GM20431 (cell line): Measurements from ENCODE around the gene TNS4.

Source experiments
- in situ Hi-C: fragments of 300-500 bp; cut with MseI, MboI; formaldehyde crosslinking; loops from one replicate; pipeline ENCODE4 v1.15.0; 2020; ENCODE audit warnings: low sequenced_read_pairs; ENCODE audit not compliant: unreplicated experiment

Gene TNS4

DNA sequence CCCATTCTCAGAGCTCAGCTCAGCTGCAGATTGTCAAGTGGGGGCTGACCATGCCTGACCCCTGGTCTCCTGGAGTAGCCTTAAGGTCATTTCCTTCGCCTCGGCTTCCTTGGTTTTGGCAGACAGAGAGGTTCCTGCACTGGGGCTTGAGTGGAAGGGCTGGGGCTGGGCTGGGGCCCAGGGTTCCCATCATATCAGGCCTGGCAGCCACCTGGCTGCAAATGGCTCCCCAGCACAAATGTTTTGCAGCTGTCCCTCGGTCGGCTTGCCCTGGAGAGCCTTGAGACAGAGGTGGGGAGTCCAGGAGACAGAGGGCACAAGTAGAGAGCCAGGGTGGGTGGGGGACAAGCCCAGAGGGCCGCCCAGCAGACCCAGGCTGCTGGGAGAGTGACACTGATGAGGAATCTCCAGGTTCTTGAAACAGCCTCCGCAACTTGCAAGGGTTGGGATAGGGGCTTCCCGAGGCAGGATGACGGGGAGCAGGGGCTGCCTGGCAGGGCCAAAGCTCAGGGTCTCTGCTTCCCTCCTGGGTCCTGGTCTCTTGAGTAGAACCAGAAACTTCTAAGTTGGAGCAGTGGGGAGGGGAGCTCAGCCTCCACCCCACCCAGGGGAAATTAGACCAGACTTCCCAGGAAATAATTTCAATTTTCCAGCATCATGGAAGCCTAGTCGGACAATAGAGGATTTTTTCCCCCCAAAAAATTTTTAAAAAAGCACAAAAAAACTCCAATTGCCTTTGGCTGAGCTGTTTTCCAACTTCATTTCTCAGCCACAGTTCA, 38.9 kb downstream of the TNS4 start:
- in situ Hi-C loops: no loop called here

- in situ Hi-C loops: no loop called here
These were observed 39.6 kb downstream of the TNS4 start for GRCh38 chr17:40461732-40462342.

DNA sequence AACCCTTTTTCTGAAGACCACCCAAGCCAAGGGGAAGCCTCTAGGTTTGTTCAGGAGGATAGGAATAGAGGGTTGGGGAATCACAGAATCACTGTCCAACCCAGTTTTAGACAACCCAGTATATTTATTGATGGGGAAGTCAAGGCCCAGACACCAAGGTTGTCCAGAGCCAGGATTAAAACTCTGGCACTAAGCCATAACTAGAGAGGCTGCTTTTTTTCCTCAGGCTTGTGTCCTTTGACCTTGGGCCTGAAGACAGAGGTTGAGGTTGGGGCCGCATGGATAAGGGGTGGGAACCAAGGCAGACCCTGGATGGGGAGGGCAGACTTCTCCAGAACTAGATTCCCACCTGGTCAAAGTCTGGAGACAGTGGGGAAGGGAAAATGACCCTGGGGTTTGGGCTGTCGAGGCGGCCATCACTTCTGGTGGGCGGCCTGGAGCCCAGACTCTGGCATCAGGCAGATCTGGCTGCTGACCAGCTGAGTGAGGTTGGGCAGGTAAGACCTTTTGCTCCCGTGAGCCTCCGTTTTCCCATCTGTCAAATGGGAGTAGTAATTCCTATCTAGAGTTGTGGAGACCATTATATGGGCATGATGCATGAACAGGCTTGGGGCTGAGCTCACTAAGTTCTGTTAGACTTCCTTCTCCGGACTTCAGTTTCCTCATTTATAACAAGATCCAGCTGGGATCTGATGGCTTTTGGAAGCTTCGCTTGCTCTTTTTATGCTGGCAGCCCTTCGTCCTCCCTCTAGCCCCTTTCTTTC, 40.3 kb downstream of the TNS4 start:
- in situ Hi-C loops: no loop called here

DNA sequence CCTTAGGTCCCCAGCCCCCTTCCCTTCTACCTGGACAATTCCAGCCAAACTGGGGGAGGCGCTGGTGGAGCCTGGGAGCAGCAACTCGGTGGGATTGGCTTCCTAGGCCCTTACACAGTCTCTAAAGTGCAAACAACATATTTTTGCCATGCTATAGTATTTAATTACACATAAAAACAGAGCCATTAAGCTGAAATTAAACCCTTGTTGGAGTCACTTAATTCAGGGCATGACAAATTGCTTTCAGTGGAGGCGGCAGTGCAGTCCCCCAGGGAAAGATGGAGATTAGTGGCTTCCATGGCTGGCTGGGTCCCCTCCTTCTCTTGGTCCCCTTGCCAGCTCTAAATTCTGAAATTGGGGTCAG, 40.8 kb downstream of the TNS4 start:
- in situ Hi-C loops: no loop called here

- in situ Hi-C loops: no loop called here
These were observed 41.5 kb downstream of the TNS4 start for GRCh38 chr17:40459636-40460603.

DNA sequence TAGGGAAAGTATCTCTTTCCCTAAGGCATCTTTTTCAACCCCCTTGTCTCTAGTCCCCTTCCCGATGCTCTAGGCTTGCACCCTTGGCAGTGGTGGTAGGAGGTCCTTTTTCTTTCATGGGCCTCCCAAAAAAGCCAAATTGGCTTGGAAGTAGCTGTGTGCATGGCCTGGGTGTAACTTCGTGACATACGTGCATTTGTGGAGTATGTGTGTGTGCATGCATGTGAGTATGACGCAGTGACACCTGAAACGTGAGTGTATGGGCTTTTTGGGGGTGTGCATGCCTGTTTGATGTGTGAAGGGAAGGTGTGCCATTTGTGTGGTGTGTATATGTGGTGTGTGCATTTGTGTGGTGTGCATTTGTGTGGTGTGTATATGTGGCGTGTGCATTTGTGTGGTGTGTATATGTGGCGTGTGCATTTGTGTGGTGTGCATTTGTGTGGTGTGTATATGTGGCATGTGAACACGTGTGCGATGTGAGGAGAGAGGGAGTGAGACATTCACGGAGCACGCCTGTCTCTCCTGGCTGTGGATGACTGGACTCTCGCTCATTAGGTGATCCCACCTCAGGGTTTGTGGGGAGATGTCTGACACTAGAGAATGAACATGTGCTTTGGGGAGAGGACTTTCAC, 42.5 kb downstream of the TNS4 start:
- in situ Hi-C loops: no loop called here

DNA sequence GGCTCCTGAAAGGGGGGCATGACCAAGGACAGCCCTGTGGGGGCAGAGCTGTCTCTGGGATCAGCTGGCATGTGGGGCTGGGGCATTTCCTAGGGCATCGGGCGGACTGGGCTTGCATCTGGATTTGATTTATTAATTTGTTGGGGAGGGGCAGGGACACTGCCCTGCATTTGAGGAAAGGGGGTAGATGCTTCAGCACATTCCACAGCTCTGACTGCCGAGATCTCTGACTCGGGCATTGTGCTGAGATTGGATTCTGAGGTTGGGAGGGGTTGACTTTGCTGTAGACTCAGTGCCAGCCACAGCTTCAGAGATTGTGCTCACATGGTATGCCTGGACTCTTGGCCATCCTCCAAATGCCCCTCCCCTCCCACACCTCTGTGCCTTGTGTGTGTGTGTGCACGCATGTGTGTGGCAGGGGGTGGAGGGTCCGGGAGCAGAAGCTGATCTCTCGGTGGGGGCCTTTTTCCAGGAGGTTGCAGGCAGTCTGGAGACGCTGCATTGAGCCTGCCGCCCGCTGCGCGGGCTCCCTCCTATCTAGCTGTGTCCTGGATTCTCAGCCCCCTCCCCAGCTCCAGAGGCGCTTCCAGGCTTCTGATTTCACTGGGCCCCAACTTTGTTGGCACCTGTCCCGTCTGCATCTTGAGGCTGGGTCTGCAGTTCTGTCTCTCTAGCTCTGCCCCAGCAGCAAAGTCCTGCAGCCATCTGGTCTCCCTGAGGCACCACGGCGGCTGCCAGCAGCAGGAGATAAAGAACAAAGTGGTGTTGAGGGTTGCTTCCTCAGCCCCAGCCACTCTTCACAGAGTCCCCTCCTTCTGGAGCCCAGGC, 43.2 kb downstream of the TNS4 start:
- in situ Hi-C loops: no loop called here

GRCh38 chr17:40457369-40457768, 44.1 kb downstream of the TNS4 start:
- in situ Hi-C loops: no loop called here

DNA sequence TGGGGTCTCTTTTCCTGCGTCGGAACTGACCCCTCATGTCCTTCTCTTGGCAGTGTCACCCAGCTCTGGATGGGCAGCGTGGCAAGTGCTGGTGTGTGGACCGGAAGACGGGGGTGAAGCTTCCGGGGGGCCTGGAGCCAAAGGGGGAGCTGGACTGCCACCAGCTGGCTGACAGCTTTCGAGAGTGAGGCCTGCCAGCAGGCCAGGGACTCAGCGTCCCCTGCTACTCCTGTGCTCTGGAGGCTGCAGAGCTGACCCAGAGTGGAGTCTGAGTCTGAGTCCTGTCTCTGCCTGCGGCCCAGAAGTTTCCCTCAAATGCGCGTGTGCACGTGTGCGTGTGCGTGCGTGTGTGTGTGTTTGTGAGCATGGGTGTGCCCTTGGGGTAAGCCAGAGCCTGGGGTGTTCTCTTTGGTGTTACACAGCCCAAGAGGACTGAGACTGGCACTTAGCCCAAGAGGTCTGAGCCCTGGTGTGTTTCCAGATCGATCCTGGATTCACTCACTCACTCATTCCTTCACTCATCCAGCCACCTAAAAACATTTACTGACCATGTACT, 44.9 kb downstream of the TNS4 start:
- in situ Hi-C loops: no loop called here

- in situ Hi-C loops: no loop called here
These were observed 46.8 kb downstream of the TNS4 start for GRCh38 chr17:40454613-40454995.

DNA sequence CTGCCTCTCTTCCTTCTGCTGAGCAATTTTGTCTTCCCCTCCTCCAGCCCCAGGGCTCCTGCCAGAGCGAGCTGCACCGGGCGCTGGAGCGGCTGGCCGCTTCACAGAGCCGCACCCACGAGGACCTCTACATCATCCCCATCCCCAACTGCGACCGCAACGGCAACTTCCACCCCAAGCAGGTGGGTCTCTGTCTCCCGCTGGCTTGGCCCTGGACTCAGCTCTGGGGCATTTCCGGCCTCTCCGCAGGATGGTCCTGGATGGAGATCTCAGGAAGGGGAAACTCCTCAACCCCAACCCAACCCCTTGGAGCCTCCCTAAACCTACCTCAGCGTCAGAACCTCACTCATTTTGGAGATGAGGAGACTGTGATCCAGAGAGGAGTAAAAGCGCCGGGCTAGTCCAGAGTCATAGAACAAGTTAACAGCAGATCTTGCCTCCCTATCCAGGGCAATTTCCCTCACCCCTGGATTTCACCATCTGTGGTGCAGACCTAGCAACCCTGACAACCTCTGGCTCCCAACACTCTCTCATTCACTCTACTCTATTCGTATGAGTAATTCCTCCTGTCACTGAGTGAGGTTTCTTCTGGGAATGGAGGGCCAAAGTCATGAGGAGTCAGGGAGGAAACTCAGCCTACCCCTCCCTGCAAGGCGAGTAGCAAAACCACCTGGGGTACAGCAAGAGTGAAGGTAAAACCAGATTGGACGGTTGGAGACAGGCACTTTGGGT, 47.4 kb downstream of the TNS4 start:
- in situ Hi-C loops: no loop called here

DNA sequence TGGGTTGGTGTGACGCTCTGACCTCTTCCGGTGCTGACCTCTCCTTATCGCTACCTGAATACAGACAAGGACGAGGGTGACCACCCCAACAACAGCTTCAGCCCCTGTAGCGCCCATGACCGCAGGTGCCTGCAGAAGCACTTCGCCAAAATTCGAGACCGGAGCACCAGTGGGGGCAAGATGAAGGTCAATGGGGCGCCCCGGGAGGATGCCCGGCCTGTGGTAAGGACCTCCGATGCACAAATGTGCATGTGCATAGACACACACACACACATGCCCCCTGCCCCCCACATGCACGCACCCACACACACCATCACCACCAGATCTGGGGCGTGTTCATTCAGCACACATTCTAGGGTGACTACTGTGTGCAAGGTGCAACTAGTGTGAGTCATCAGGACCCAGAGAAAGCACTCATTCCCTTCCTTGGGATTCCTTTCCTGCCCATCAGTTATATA, 48.5 kb downstream of the TNS4 start:
- in situ Hi-C loops: no loop called here

DNA sequence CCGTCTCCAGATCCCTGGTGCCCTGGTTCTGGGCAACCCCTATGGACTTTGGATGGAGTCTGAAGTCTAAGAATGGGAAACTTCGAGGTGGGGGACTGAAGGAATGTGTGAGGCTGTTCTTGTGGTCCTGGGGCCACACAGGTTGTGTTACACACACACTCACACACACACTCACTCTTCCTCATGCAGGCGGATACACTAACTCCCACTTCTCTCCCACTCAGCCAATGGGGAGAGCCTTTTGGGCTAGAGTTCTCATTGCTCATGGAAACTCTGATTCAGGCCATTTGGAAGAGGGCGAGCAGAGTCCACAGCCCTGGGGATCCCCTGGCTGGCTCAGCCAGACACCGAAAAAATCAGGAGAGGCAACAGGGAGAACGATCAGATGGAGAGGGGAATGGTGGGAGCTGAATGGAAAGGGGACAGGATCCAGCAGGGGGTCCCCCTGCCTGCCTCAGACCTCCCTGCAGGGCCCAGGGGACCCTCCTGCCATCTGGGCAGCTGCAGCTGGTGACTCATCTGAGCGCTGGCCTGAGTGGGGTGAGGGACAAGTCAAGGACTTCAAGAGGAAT, 49.1 kb downstream of the TNS4 start:
- in situ Hi-C loops: no loop called here

GRCh38 chr17:40451420-40451819, 50.0 kb downstream of the TNS4 start:
- in situ Hi-C loops: no loop called here

- in situ Hi-C loops: no loop called here
These were observed 51.2 kb downstream of the TNS4 start for GRCh38 chr17:40450175-40450574.

- in situ Hi-C loops: no loop called here
These were observed 52.7 kb downstream of the TNS4 start for GRCh38 chr17:40448639-40449261.

DNA sequence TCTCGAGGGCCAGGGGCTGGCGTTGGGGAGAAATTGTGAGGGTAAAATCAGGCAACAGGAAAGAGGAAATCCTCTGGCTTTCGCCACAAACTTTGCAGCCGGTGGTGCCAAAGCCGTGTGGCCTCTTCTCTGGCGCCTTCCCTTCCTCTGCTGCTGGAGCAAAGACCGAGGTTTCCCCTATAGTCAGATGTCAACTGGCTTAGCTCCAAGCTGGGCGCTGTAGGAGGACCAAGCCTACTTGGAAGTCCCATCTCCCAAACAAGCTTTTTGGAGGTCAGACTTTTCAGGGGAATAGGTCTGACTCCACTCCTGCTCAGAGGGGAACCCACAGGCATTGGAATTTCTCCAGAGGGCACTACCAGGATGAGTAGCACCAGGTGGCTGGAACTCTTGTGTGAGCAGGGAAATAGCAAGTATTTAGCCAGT, 53.2 kb downstream of the TNS4 start:
- in situ Hi-C loops: no loop called here
